ENCODE measurements around the gene ZNF777.

Gene ZNF777

GRCh38 chr7:149432121-149432691, 28.7 kb downstream of the ZNF777 start:
- WGBS (ENCODE audit: extremely low coverage, insufficient coverage, low lambda C conversion rate), result no CpG with 5 or more reads among the region's 53 CpGs
- no peak for DNase-seq
- no peaks in the 10 kb centered on the region for H3K36me3 ChIP-seq (ENCODE audit: control insufficient read depth, insufficient read depth, low read length)

DNA sequence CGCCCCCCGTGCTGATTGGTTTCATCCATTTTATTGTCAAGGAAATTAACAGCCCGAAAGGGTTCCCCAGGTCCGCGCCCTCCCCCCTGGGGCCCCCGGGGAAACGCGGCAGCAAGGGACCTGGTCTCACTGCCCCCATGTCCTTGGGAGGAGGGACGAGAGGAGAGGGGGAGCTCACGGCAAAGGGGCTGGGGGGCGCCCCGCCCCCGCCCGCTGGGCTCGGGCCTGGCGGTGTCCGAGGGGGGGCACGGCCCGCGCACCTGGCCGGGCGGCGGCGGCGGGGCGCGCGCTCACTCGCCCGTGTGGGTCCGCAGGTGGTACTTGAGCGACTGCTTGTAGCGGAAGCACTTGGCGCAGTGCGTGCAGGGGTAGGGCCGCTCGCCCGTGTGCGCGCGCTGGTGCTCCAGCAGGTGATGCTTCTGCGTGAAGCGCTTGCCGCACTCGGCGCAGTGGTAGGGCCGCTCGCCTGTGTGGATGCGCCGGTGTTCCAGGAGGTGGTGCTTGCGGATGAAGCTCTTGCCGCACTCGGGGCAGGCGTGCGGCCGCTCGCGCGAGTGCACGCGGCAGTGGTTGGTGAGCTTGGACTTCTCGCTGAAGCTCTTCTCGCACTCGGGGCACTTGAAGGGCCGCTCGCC, 29.3 kb downstream of the ZNF777 start:
- Histone ChIP-seq H3K4me3 (ENCODE audit: low read length) (no peak overlapping the region), H3K27me3 (ENCODE audit: insufficient read depth, low read length, poor library complexity) (no peaks in the 10 kb centered on the region), H4K5ac (ENCODE audit: low read length) (no peak overlapping the region), H3K4me2 (ENCODE audit: low read length) (no peak overlapping the region), H4K8ac (ENCODE audit: low read depth, low read length) (no peak overlapping the region), H3K79me1 (ENCODE audit: low read length) (no peaks in the 10 kb centered on the region), H3K4me1 (ENCODE audit: control insufficient read depth, low read depth, low read length) (no peaks in the 10 kb centered on the region), H2AK5ac (ENCODE audit: low read length) (no peak overlapping the region), H3K23ac (ENCODE audit: low read length) (no peak overlapping the region), H2BK5ac (ENCODE audit: low read length) (no peak overlapping the region), H3K18ac (ENCODE audit: low read length) (no peak overlapping the region), H3K27ac (ENCODE audit: low read depth, low read length) (no peak overlapping the region), H2BK15ac (replicated peaks; ENCODE audit: low read depth) (no peak overlapping the region), H3K4ac (ENCODE audit: low read depth, low read length) (no peak overlapping the region), H3K36me3 (ENCODE audit: control insufficient read depth, insufficient read depth, low read length) (no peaks in the 10 kb centered on the region), H2BK120ac (ENCODE audit: low read depth, low read length) (no peak overlapping the region), H3K79me2 (ENCODE audit: control insufficient read depth, insufficient read depth, low read length) (no peaks in the 10 kb centered on the region), H3K9ac (ENCODE audit: low read length) (no peak overlapping the region), H3K56ac (ENCODE audit: low read length) (no peak overlapping the region)
- WGBS (ENCODE audit: extremely low coverage, insufficient coverage, low lambda C conversion rate), result no CpG with 5 or more reads among the region's 66 CpGs
- no peak for DNase-seq

More at GRCh38 chr7:149432121-149432691, 28.7 kb downstream of the ZNF777 start:
- Histone ChIP-seq H3K4me1 (ENCODE audit: control insufficient read depth, low read depth, low read length) (no peaks in the 10 kb centered on the region), H3K4me2 (ENCODE audit: low read length) (no peak overlapping the region), H3K4me3 (ENCODE audit: low read length) (no peak overlapping the region), H3K79me2 (ENCODE audit: control insufficient read depth, insufficient read depth, low read length) (no peaks in the 10 kb centered on the region), H3K56ac (ENCODE audit: low read length) (no peak overlapping the region), H2BK120ac (ENCODE audit: low read depth, low read length) (no peak overlapping the region), H2BK15ac (replicated peaks; ENCODE audit: low read depth) (no peak overlapping the region), H3K4ac (ENCODE audit: low read depth, low read length) (no peak overlapping the region), H4K8ac (ENCODE audit: low read depth, low read length) (no peak overlapping the region), H3K9ac (ENCODE audit: low read length) (no peak overlapping the region), H3K79me1 (ENCODE audit: low read length) (no peaks in the 10 kb centered on the region), H2BK5ac (ENCODE audit: low read length) (no peak overlapping the region), H3K27ac (ENCODE audit: low read depth, low read length) (no peak overlapping the region), H2AK5ac (ENCODE audit: low read length) (no peak overlapping the region), H3K27me3 (ENCODE audit: insufficient read depth, low read length, poor library complexity) (no peaks in the 10 kb centered on the region), H3K23ac (ENCODE audit: low read length) (no peak overlapping the region), H3K18ac (ENCODE audit: low read length) (no peak overlapping the region), H4K5ac (ENCODE audit: low read length) (no peak overlapping the region)

GRCh38 chr7:149430192-149430591, 30.7 kb downstream of the ZNF777 start:
- H3K79me1 ChIP-seq (ENCODE audit: low read length), result no peaks in the 10 kb centered on the region
- no peak overlapping the region for H3K9ac ChIP-seq (ENCODE audit: low read length)
- no peaks in the 10 kb centered on the region for H3K27me3 ChIP-seq (ENCODE audit: insufficient read depth, low read length, poor library complexity)
- no peaks in the 10 kb centered on the region for H3K4me1 ChIP-seq (ENCODE audit: control insufficient read depth, low read depth, low read length)
- H2BK15ac ChIP-seq (replicated peaks; ENCODE audit: low read depth), result no peak overlapping the region
- no peak overlapping the region for H3K4ac ChIP-seq (ENCODE audit: low read depth, low read length)
- H3K18ac ChIP-seq (ENCODE audit: low read length), result no peak overlapping the region
- H3K27ac ChIP-seq (ENCODE audit: low read depth, low read length), result no peak overlapping the region
- no peak overlapping the region for H4K8ac ChIP-seq (ENCODE audit: low read depth, low read length)
- no peaks in the 10 kb centered on the region for H3K79me2 ChIP-seq (ENCODE audit: control insufficient read depth, insufficient read depth, low read length)
- WGBS (ENCODE audit: extremely low coverage, insufficient coverage, low lambda C conversion rate), result no CpG with 5 or more reads among the region's 4 CpGs
- H2BK120ac ChIP-seq (ENCODE audit: low read depth, low read length), result no peak overlapping the region
- DNase-seq, result no peak
- no peak overlapping the region for H3K23ac ChIP-seq (ENCODE audit: low read length)
- H3K56ac ChIP-seq (ENCODE audit: low read length), result no peak overlapping the region
- no peak overlapping the region for H2BK5ac ChIP-seq (ENCODE audit: low read length)
- no peak overlapping the region for H2AK5ac ChIP-seq (ENCODE audit: low read length)
- no peaks in the 10 kb centered on the region for H3K36me3 ChIP-seq (ENCODE audit: control insufficient read depth, insufficient read depth, low read length)
- no peak overlapping the region for H3K4me3 ChIP-seq (ENCODE audit: low read length)
- H3K4me2 ChIP-seq (ENCODE audit: low read length), result no peak overlapping the region
- H4K5ac ChIP-seq (ENCODE audit: low read length), result no peak overlapping the region

- no peak overlapping the region for H3K56ac ChIP-seq (ENCODE audit: low read length)
- H3K36me3 ChIP-seq (ENCODE audit: control insufficient read depth, insufficient read depth, low read length), result no peaks in the 10 kb centered on the region
- H3K27ac ChIP-seq (ENCODE audit: low read depth, low read length), result no peak overlapping the region
- no peak overlapping the region for H3K23ac ChIP-seq (ENCODE audit: low read length)
- H3K4me1 ChIP-seq (ENCODE audit: control insufficient read depth, low read depth, low read length), result no peaks in the 10 kb centered on the region
- H3K9ac ChIP-seq (ENCODE audit: low read length), result no peak overlapping the region
- no peak overlapping the region for H3K4ac ChIP-seq (ENCODE audit: low read depth, low read length)
- H3K18ac ChIP-seq (ENCODE audit: low read length), result no peak overlapping the region
- DNase-seq, result no peak
- no peak overlapping the region for H3K4me3 ChIP-seq (ENCODE audit: low read length)
- H3K79me1 ChIP-seq (ENCODE audit: low read length), result no peaks in the 10 kb centered on the region
- H2BK15ac ChIP-seq (replicated peaks; ENCODE audit: low read depth), result no peak overlapping the region
- no peak overlapping the region for H2AK5ac ChIP-seq (ENCODE audit: low read length)
- no peak overlapping the region for H2BK5ac ChIP-seq (ENCODE audit: low read length)
- H3K79me2 ChIP-seq (ENCODE audit: control insufficient read depth, insufficient read depth, low read length), result no peaks in the 10 kb centered on the region
- no peak overlapping the region for H2BK120ac ChIP-seq (ENCODE audit: low read depth, low read length)
- H4K8ac ChIP-seq (ENCODE audit: low read depth, low read length), result no peak overlapping the region
- H3K27me3 ChIP-seq (ENCODE audit: insufficient read depth, low read length, poor library complexity), result no peaks in the 10 kb centered on the region
- WGBS (ENCODE audit: extremely low coverage, insufficient coverage, low lambda C conversion rate), result no CpG with 5 or more reads among the region's 2 CpGs
- H4K5ac ChIP-seq (ENCODE audit: low read length), result no peak overlapping the region
- no peak overlapping the region for H3K4me2 ChIP-seq (ENCODE audit: low read length)
Observed at GRCh38 chr7:149427893-149428292, 33.0 kb downstream of the ZNF777 start.

- H3K4me1 ChIP-seq (ENCODE audit: control insufficient read depth, low read depth, low read length), result no peaks in the 10 kb centered on the region
- no peak overlapping the region for H3K4ac ChIP-seq (ENCODE audit: low read depth, low read length)
- H3K56ac ChIP-seq (ENCODE audit: low read length), result no peak overlapping the region
- H3K27me3 ChIP-seq (ENCODE audit: insufficient read depth, low read length, poor library complexity), result no peaks in the 10 kb centered on the region
- no peak overlapping the region for H3K18ac ChIP-seq (ENCODE audit: low read length)
- H3K27ac ChIP-seq (ENCODE audit: low read depth, low read length), result no peak overlapping the region
- H3K4me2 ChIP-seq (ENCODE audit: low read length), result no peak overlapping the region
- H2BK120ac ChIP-seq (ENCODE audit: low read depth, low read length), result no peak overlapping the region
- no peak overlapping the region for H3K4me3 ChIP-seq (ENCODE audit: low read length)
- H3K23ac ChIP-seq (ENCODE audit: low read length), result no peak overlapping the region
- H3K36me3 ChIP-seq (ENCODE audit: control insufficient read depth, insufficient read depth, low read length), result no peaks in the 10 kb centered on the region
- DNase-seq, result peak; percentile 21
- no peak overlapping the region for H4K8ac ChIP-seq (ENCODE audit: low read depth, low read length)
- no peak overlapping the region for H2AK5ac ChIP-seq (ENCODE audit: low read length)
- WGBS (ENCODE audit: extremely low coverage, insufficient coverage, low lambda C conversion rate), result no CpG with 5 or more reads among the region's 4 CpGs
- H3K79me2 ChIP-seq (ENCODE audit: control insufficient read depth, insufficient read depth, low read length), result no peaks in the 10 kb centered on the region
- no peaks in the 10 kb centered on the region for H3K79me1 ChIP-seq (ENCODE audit: low read length)
- H2BK5ac ChIP-seq (ENCODE audit: low read length), result no peak overlapping the region
- no peak overlapping the region for H2BK15ac ChIP-seq (replicated peaks; ENCODE audit: low read depth)
- no peak overlapping the region for H4K5ac ChIP-seq (ENCODE audit: low read length)
- H3K9ac ChIP-seq (ENCODE audit: low read length), result no peak overlapping the region
Observed at GRCh38 chr7:149427096-149427680, 33.7 kb downstream of the ZNF777 start.

Data from mesendoderm (in vitro differentiated cells).